ENCODE measurements around the gene FREM1. TPM values are rescaled to one million over a fixed set of nuclear protein-coding genes. Genes with fewer than 3 reads are reported as not detected.
"Not testable (repeated sequence)": the region's sequence is repeated elsewhere in the genome, so short reads cannot be mapped to it uniquely, and the experiment has no call there.

FREM1 gene
- total and polyA plus RNA-seq, 2 of the 13 experiments (the other 11 are each of a cell fraction or from before 2014, with no cell fraction given) = 64.3 to 202 TPM

DNA sequence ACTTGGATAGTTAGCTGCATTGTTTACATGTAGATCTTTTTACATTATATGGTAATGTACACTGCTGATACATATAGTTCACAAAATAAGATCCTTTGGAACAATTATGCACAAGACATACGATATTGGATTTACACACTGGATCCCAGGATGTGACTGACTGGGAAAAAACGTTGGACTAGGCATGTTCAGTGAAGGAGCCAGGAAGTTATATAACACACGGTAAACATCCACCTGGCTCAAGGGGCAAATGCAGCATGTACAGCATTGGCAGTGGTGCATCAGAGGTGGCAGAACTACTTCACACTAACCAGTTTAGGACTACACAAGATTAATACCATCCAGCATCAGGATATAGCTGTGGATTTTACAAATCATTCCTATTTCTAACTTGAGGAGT lies 10.6 kb upstream of the FREM1 start (continued):
- TF ChIP-seq HNF4G (IDR thresholded peaks at IDR 0.05; ENCODE audit: borderline replicate concordance, low read depth, low read length) (0 out of 2 replicates have a peak, but pooled peaks have one; percentile 9), HNF4G (CRISPR knock-in tag; IDR thresholded peaks at IDR 0.05; ENCODE audit: borderline replicate concordance, low read depth) (peak; percentile 71; the same call in 1 of the 2 replicates), ZMYM4 (CRISPR knock-in tag; IDR thresholded peaks at IDR 0.05) (peak; percentile 81), ZBTB20 (CRISPR knock-in tag; IDR thresholded peaks at IDR 0.05; ENCODE audit: borderline replicate concordance, low read depth) (peak; percentile 75; the same call in 1 of the 2 replicates), ZKSCAN8 (CRISPR knock-in tag; IDR thresholded peaks at IDR 0.05; ENCODE audit: borderline replicate concordance) (peak; percentile 41; the same call in 1 of the 2 replicates), FOSL2 (CRISPR knock-in tag; IDR thresholded peaks at IDR 0.05) (peak; percentile 56), TARDBP (CRISPR knock-in tag; IDR thresholded peaks at IDR 0.05) (peak; percentile 48; the same call in 1 of the 2 replicates), POGZ (CRISPR knock-in tag; IDR thresholded peaks at IDR 0.05) (peak; percentile 92), HOMEZ (CRISPR knock-in tag; IDR thresholded peaks at IDR 0.05; ENCODE audit: low read depth) (peak; percentile 92), ZNF670 (CRISPR knock-in tag; IDR thresholded peaks at IDR 0.05; ENCODE audit: borderline replicate concordance) (0 out of 2 replicates have a peak, but pooled peaks have one; percentile 19), RCOR2 (CRISPR knock-in tag; IDR thresholded peaks at IDR 0.05) (0 out of 2 replicates have a peak, but pooled peaks have one; percentile 49), HOXA3 (CRISPR knock-in tag; IDR thresholded peaks at IDR 0.05) (peak; percentile 27; the same call in 1 of the 2 replicates), ARID5B (CRISPR knock-in tag; IDR thresholded peaks at IDR 0.05) (peak; percentile 87), ZNF792 (CRISPR knock-in tag; IDR thresholded peaks at IDR 0.05) (peak; percentile 69; the same call in 1 of the 2 replicates), ZFP37 (CRISPR knock-in tag; IDR thresholded peaks at IDR 0.05; ENCODE audit: borderline replicate concordance) (0 out of 2 replicates have a peak, but pooled peaks have one; percentile 27), CREM (IDR thresholded peaks at IDR 0.05) (peak; percentile 29; the same call in 1 of the 2 replicates), FOXP1 (CRISPR knock-in tag; IDR thresholded peaks at IDR 0.05) (0 out of 2 replicates have a peak, but pooled peaks have one; percentile 42), DRAP1 (CRISPR knock-in tag; IDR thresholded peaks at IDR 0.05) (0 out of 2 replicates have a peak, but pooled peaks have one; percentile 17), ETV5 (CRISPR knock-in tag; IDR thresholded peaks at IDR 0.05; ENCODE audit: borderline replicate concordance) (peak; percentile 91), HMG20A (CRISPR knock-in tag; IDR thresholded peaks at IDR 0.05; ENCODE audit: borderline replicate concordance) (peak; percentile 74; the same call in 1 of the 2 replicates), TEAD3 (CRISPR knock-in tag; optimal IDR thresholded peaks at IDR 0.05; ENCODE audit: borderline replicate concordance) (peak; percentile 39), ARNTL (CRISPR knock-in tag; IDR thresholded peaks at IDR 0.05) (peak; percentile 53; the same call in 1 of the 2 replicates), ZMYM3 (CRISPR knock-in tag; IDR thresholded peaks at IDR 0.05) (peak; percentile 56; the same call in 1 of the 2 replicates), FOXA3 (CRISPR knock-in tag; IDR thresholded peaks at IDR 0.05) (peak; percentile 92)
- TF ChIP-seq, protein P1, sequence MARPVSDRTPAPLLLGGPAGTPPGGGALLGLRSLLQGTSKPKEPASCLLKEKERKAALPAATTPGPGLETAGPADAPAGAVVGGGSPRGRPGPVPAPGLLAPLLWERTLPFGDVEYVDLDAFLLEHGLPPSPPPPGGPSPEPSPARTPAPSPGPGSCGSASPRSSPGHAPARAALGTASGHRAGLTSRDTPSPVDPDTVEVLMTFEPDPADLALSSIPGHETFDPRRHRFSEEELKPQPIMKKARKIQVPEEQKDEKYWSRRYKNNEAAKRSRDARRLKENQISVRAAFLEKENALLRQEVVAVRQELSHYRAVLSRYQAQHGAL (CRISPR knock-in tag; IDR thresholded peaks at IDR 0.05; ENCODE audit: not compliant biosample characterization) = peak; percentile 55
- not testable (repeated sequence) for TF ChIP-seq CREM (CRISPR knock-in tag; IDR thresholded peaks at IDR 0.05); FOXP1 (IDR thresholded peaks at IDR 0.05)
